HCT116 (cell line): Measurements from ENCODE around the gene ELF2. TPM values are rescaled to one million over a fixed set of nuclear protein-coding genes. Genes with fewer than 3 reads are reported as not detected.

Experiments used
- ATAC-seq: fragments of 200-7000 bp; cut with Tn5 transposase; 2 replicates; pipeline ENCODE4 v1.9.1; 2020; ENCODE audit warnings: mild to moderate bottlenecking, moderate library complexity
- BruUV-seq: library from RNA; stranded (reverse); fragments of 400-500 nt; replicated peaks from 2 replicates; lab custom pipeline; 2021; lab: Mats Ljungman, UMichigan
- CTCF ChIA-PET: fragments of 300-600 bp; sonication (Branson Sonifier 250); formaldehyde crosslinking; loops from one replicate; lab custom pipeline; 2021; ENCODE audit warnings: antibody characterized with exemption; lab: Charles Lee
- POLR2A ChIA-PET: fragments of 300-600, 350-600 bp; sonication (Branson Sonifier 250); formaldehyde crosslinking; loops from one replicate; lab custom pipeline; 2021; ENCODE audit warnings: antibody characterized with exemption; lab: Charles Lee
- RAD21 ChIA-PET, 2 experiments: fragments of 300-600 bp; sonication (Branson Sonifier 250); formaldehyde crosslinking; loops; one replicate each; lab custom pipeline; 2023; ENCODE audit warnings: low total read pairs in 2 of 2; ENCODE audit not compliant: uncharacterized antibody in 2 of 2, unreplicated experiment in 2 of 2, low non-redundant PET in 1 of 2; lab: Charles Lee
- DNase-seq: peaks from one replicate; pipeline ENCODE4 v3.0.0-alpha.2; 2010; ENCODE audit warnings: low read depth, low spot score
- H2AFZ ChIP-seq: fragments of 200-600 bp; shearing (Covaris generic), sonication (generic); 2 replicates; pipeline ENCODE4 v1.6.1; 2017; ENCODE audit warnings: low read depth, mixed run types, mixed read lengths, antibody characterized with exemption, low read length; ENCODE audit not compliant: poor library complexity, severe bottlenecking
- H3K27ac ChIP-seq: 2 replicates; pipeline ENCODE4 v1.5.1; 2012; ENCODE audit warnings: low read depth, low read length
- H3K27me3 ChIP-seq: fragments of 200-600 bp; sonication (generic); 2 replicates; pipeline ENCODE4 v1.6.1; 2016; ENCODE audit warnings: mixed run types, low read length, mixed read lengths; ENCODE audit not compliant: insufficient read depth
- H3K36me3 ChIP-seq, 2 experiments: fragments of 200-500 bp in 1 of 2; fragments of 200-600 bp in 1 of 2; sonication (Bioruptor generic) in 1 of 2; sonication (generic) in 1 of 2; 2 replicates each; pipeline versions ENCODE4 v1.5.1 to v1.6.1; 2014 to 2016; ENCODE audit warnings: low read length in 2 of 2, inconsistent platforms in 1 of 2, mixed read lengths in 1 of 2, mixed run types in 1 of 2; ENCODE audit not compliant: insufficient read depth in 2 of 2, control insufficient read depth in 1 of 2
- H3K4me1 ChIP-seq, 2 experiments: fragments of 200-600 bp in 1 of 2; sonication (generic) in 1 of 2; 2 replicates each; pipeline versions ENCODE4 v1.5.1 to v1.6.1; 2012 to 2017; ENCODE audit warnings: low read length in 2 of 2, inconsistent platforms in 1 of 2, mild to moderate bottlenecking in 1 of 2, mixed read lengths in 1 of 2, mixed run types in 1 of 2, moderate library complexity in 1 of 2; ENCODE audit not compliant: insufficient read depth in 2 of 2, control insufficient read depth in 1 of 2
- H3K4me2 ChIP-seq: fragments of 200-600 bp; sonication (generic); 2 replicates; pipeline ENCODE4 v1.6.1; 2017; ENCODE audit warnings: mixed run types, low read length, mixed read lengths
- H3K4me3 ChIP-seq, 2 experiments: fragments of 200-600 bp in 1 of 2; sonication (generic) in 1 of 2; replicated peaks in 1 of 2; 2 replicates each; pipeline ENCODE4 v1.5.1; 2011 to 2016; ENCODE audit warnings: low read length in 2 of 2, control low read depth in 1 of 2, low read depth in 1 of 2, mild to moderate bottlenecking in 1 of 2, mixed read lengths in 1 of 2, mixed run types in 1 of 2
- H3K79me2 ChIP-seq: fragments of 200-600 bp; sonication (generic); 2 replicates; pipeline ENCODE4 v1.6.1; 2017; ENCODE audit warnings: mild to moderate bottlenecking, mixed run types, low read length, moderate library complexity, mixed read lengths; ENCODE audit not compliant: insufficient read depth
- H3K9ac ChIP-seq: fragments of 200-600 bp; sonication (generic); 2 replicates; pipeline ENCODE4 v1.6.1; 2016; ENCODE audit warnings: low read length, mixed read lengths
- H3K9me2 ChIP-seq: fragments of 200-600 bp; sonication (generic), shearing (Covaris generic); 2 replicates; pipeline ENCODE4 v1.6.1; 2017; ENCODE audit warnings: mixed run types, mild to moderate bottlenecking, moderate library complexity; ENCODE audit not compliant: insufficient read depth
- H3K9me3 ChIP-seq, 2 experiments: fragments of 200-500 bp in 1 of 2; fragments of 200-600 bp in 1 of 2; sonication (Bioruptor generic) in 1 of 2; sonication (generic) in 1 of 2; 2 replicates each; pipeline ENCODE4 v1.6.1; 2014 to 2017; ENCODE audit warnings: low read length in 2 of 2, mixed read lengths in 2 of 2, inconsistent platforms in 1 of 2, low read depth in 1 of 2, mild to moderate bottlenecking in 1 of 2, mixed run types in 1 of 2, moderate library complexity in 1 of 2; ENCODE audit not compliant: control insufficient read depth in 1 of 2, insufficient read depth in 1 of 2
- H4K20me1 ChIP-seq: fragments of 200-600 bp; sonication (generic), shearing (Covaris generic); 2 replicates; pipeline ENCODE4 v1.6.1; 2017; ENCODE audit warnings: mixed run types, mild to moderate bottlenecking, moderate library complexity; ENCODE audit not compliant: insufficient read depth
- ELF1 ChIP-seq: IDR thresholded peaks from 2 replicates; pipeline ENCODE4 v1.6.1; 2012; ENCODE audit warnings: low read depth, borderline replicate concordance
- JUND ChIP-seq: IDR thresholded peaks from 2 replicates; pipeline ENCODE4 v1.6.1; 2012
- POLR2A ChIP-seq: IDR thresholded peaks from 2 replicates; pipeline ENCODE4 v1.7.0; 2011; ENCODE audit warnings: borderline replicate concordance; ENCODE audit not compliant: insufficient read depth, insufficient read length; ENCODE audit errors: extremely low read depth
- SIN3A ChIP-seq: IDR thresholded peaks from 2 replicates; pipeline ENCODE4 v1.6.1; 2012; ENCODE audit warnings: low read depth
- ZFX ChIP-seq: fragments of 450-650 bp; IDR thresholded peaks from 2 replicates; pipeline ENCODE4 v1.6.1; 2017
- intact Hi-C: fragments of 100-400 bp; cut with micrococcal nuclease; formaldehyde crosslinking; loops from 2 replicates; pipeline ENCODE4 v1.10.0; 2022
- total RNA-seq: library from RNA; stranded (reverse); gene quantifications from one replicate; pipeline ENCODE4 v1.2.1, GENCODE V29; 2021; ENCODE audit not compliant: unreplicated experiment
- TF ChIP-seq, protein P1 (sequence below): IDR thresholded peaks from 2 replicates; pipeline ENCODE4 v1.6.1; 2011; ENCODE audit warnings: mild to moderate bottlenecking, low read length, moderate library complexity; ENCODE audit not compliant: insufficient replicate concordance; ENCODE audit errors: extremely low read depth
- TF ChIP-seq, protein P2 (sequence below): IDR thresholded peaks from 2 replicates; pipeline ENCODE4 v1.6.1; 2012; ENCODE audit warnings: low read depth
- TF ChIP-seq, protein P3 (sequence below): IDR thresholded peaks from 2 replicates; pipeline ENCODE4 v1.6.1; 2012

The ELF2 gene
- total RNA-seq, 1 experiment from 2014 or later: 28.2 TPM

DNA sequence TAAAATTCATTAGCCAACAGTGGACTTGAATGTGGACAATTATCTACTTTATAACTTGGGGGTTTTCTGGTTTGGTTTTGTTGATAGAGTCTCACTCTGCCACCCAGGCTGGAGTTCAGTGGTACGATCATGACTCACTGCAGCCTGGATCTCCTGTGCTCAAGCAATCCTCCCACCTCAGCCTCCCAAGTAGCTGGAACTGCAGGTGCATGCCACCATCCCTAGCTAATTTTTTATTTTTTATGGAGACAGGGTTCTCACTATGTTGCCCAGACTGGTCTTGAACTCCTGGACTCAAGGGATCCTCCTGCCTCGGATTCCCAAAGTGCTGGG lies 12.4 kb upstream of the ELF2 start:
- Histone ChIP-seq H3K79me2 (no peaks in the 10 kb centered on the region), H3K4me2 (no peak overlapping the region), H3K9me2 (no peaks in the 10 kb centered on the region), H3K4me1 (no peaks in the 10 kb centered on the region)
- DNase-seq: no peak
- no TSS peak for BruUV-seq
- RAD21 ChIA-PET: no interaction called here
- no peak for ATAC-seq
- TF ChIP-seq, protein P1, sequence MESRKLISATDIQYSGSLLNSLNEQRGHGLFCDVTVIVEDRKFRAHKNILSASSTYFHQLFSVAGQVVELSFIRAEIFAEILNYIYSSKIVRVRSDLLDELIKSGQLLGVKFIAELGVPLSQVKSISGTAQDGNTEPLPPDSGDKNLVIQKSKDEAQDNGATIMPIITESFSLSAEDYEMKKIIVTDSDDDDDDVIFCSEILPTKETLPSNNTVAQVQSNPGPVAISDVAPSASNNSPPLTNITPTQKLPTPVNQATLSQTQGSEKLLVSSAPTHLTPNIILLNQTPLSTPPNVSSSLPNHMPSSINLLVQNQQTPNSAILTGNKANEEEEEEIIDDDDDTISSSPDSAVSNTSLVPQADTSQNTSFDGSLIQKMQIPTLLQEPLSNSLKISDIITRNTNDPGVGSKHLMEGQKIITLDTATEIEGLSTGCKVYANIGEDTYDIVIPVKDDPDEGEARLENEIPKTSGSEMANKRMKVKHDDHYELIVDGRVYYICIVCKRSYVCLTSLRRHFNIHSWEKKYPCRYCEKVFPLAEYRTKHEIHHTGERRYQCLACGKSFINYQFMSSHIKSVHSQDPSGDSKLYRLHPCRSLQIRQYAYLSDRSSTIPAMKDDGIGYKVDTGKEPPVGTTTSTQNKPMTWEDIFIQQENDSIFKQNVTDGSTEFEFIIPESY: no peak
- TF ChIP-seq ELF1 (no peak), JUND (no peak), POLR2A (no peak), SIN3A (no peak), ZFX (no peak)
- TF ChIP-seq, protein P2, sequence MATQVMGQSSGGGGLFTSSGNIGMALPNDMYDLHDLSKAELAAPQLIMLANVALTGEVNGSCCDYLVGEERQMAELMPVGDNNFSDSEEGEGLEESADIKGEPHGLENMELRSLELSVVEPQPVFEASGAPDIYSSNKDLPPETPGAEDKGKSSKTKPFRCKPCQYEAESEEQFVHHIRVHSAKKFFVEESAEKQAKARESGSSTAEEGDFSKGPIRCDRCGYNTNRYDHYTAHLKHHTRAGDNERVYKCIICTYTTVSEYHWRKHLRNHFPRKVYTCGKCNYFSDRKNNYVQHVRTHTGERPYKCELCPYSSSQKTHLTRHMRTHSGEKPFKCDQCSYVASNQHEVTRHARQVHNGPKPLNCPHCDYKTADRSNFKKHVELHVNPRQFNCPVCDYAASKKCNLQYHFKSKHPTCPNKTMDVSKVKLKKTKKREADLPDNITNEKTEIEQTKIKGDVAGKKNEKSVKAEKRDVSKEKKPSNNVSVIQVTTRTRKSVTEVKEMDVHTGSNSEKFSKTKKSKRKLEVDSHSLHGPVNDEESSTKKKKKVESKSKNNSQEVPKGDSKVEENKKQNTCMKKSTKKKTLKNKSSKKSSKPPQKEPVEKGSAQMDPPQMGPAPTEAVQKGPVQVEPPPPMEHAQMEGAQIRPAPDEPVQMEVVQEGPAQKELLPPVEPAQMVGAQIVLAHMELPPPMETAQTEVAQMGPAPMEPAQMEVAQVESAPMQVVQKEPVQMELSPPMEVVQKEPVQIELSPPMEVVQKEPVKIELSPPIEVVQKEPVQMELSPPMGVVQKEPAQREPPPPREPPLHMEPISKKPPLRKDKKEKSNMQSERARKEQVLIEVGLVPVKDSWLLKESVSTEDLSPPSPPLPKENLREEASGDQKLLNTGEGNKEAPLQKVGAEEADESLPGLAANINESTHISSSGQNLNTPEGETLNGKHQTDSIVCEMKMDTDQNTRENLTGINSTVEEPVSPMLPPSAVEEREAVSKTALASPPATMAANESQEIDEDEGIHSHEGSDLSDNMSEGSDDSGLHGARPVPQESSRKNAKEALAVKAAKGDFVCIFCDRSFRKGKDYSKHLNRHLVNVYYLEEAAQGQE: no peak
- TF ChIP-seq, protein P3, sequence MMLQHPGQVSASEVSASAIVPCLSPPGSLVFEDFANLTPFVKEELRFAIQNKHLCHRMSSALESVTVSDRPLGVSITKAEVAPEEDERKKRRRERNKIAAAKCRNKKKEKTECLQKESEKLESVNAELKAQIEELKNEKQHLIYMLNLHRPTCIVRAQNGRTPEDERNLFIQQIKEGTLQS: no peak
- TF ChIP-seq, all 23 proteins: peak for 0
- Histone ChIP-seq H3K4me3 (no peak overlapping the region), H2AFZ (no peak overlapping the region), H3K27ac (no peak overlapping the region), H3K9ac (no peak overlapping the region), H3K36me3 (no peaks in the 10 kb centered on the region), H3K27me3 (no peaks in the 10 kb centered on the region), H3K9me3 (no peaks in the 10 kb centered on the region), H4K20me1 (no peaks in the 10 kb centered on the region)
- ChIA-PET CTCF (interaction anchor here (0.5 kb wide), 1 partner anchor 323 kb away, joined by 3 read pairs; no protein-coding TSS in a partner anchor), POLR2A (interaction anchor here (0.6 to 1.3 kb wide), 2 partner anchors 12 to 107 kb away, joined by 3 to 5 read pairs; partner anchors contain the start of gene ELF2)
- intact Hi-C loops: no loop called here
